Suprapubic skin (tissue), 4 donors: ENCODE results near the gene OAS1.

ENCODE experiments used
- POLR2A ChIP-seq, 2 donors: fragments of 450-650 bp; IDR thresholded peaks; one replicate each; pipeline ENCODE4 v1.6.1; 2017; ENCODE audit warnings: antibody characterized with exemption in 2 of 2, mild to moderate bottlenecking in 2 of 2, moderate library complexity in 2 of 2
- POLR2AphosphoS5 ChIP-seq, 3 donors: sonication (generic); formaldehyde crosslinking; IDR thresholded peaks; one replicate each; pipeline ENCODE4 v1.6.1; 2017; ENCODE audit warnings: antibody characterized with exemption in 3 of 3
- TF ChIP-seq, protein P1 (sequence below), 2 donors: fragments of 200-600 bp in 1 of 2; fragments of 450-650 bp in 1 of 2; sonication (generic) in 1 of 2; IDR thresholded peaks; one replicate each; pipeline ENCODE4 v1.5.1; 2016 to 2019; ENCODE audit warnings: antibody characterized with exemption in 2 of 2, mild to moderate bottlenecking in 1 of 2, moderate library complexity in 1 of 2

DNA sequence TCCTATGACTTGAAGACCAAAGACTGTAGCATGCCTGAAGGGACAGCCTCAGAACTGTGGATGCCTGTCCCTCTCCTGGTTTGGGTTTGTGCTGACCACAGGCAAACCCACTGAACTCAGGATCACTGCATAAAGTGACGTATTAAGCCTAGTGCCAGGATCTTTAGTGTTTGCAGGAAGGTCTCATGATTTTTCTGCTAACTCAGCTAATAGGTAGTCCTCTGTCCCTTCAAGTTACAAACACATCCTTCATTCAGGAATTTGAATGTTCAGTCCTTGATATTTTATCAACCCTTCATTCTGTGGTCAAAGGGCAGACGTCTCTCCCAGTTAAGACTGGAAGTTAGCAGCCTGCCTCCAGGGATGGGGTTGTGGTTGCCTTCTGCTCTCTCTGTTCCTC is 21.2 kb downstream of the OAS1 start:
- TF ChIP-seq POLR2A (IDR thresholded peaks at IDR 0.05) (no peak), POLR2AphosphoS5 (IDR thresholded peaks at IDR 0.05) (no peak)
- TF ChIP-seq, protein P1, sequence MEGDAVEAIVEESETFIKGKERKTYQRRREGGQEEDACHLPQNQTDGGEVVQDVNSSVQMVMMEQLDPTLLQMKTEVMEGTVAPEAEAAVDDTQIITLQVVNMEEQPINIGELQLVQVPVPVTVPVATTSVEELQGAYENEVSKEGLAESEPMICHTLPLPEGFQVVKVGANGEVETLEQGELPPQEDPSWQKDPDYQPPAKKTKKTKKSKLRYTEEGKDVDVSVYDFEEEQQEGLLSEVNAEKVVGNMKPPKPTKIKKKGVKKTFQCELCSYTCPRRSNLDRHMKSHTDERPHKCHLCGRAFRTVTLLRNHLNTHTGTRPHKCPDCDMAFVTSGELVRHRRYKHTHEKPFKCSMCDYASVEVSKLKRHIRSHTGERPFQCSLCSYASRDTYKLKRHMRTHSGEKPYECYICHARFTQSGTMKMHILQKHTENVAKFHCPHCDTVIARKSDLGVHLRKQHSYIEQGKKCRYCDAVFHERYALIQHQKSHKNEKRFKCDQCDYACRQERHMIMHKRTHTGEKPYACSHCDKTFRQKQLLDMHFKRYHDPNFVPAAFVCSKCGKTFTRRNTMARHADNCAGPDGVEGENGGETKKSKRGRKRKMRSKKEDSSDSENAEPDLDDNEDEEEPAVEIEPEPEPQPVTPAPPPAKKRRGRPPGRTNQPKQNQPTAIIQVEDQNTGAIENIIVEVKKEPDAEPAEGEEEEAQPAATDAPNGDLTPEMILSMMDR (IDR thresholded peaks at IDR 0.05): no peak
